NCI-H2107 treated with DMSO at 0.1 percent for 48 hours (cell line): Measurements from ENCODE around the gene COASY.

Source experiments
- DNase-seq: peaks from one replicate; lab custom pipeline; 2025; ENCODE audit not compliant: unreplicated experiment; lab: John Stamatoyannopoulos, UW

Gene COASY

GRCh38 chr17:42571435-42572225 is 9.7 kb downstream of the COASY start:
- no peak for DNase-seq

GRCh38 chr17:42573095-42573494 is 11.1 kb downstream of the COASY start:
- no peak for DNase-seq

- DNase-seq: no peak
Measured at GRCh38 chr17:42574463-42574862, 12.5 kb downstream of the COASY start.

GRCh38 chr17:42577140-42577531 is 15.2 kb downstream of the COASY start:
- no peak for DNase-seq

GRCh38 chr17:42577532-42578281 is 15.8 kb downstream of the COASY start, which contains the start of gene PSMC3IP:
Gene PSMC3IP, minus strand, starts transcription at chr17:42577729. Its CDS starts 43 bp downstream, at chr17:42577686.
- peak; percentile 88 for DNase-seq

GRCh38 chr17:42578282-42578869 is 16.4 kb downstream of the COASY start:
- DNase-seq: peak; percentile 78

GRCh38 chr17:42579794-42580551 is 18.0 kb downstream of the COASY start:
- DNase-seq: no peak

- no peak for DNase-seq
Measured at GRCh38 chr17:42581744-42582270, 19.9 kb downstream of the COASY start.

GRCh38 chr17:42584880-42585279 is 22.9 kb downstream of the COASY start:
- no peak for DNase-seq

- DNase-seq: no peak
Measured at GRCh38 chr17:42585353-42585752, 23.4 kb downstream of the COASY start.

- no peak for DNase-seq
Measured at GRCh38 chr17:42586514-42587230, 24.7 kb downstream of the COASY start.

GRCh38 chr17:42590886-42591285 is 28.9 kb downstream of the COASY start:
- no peak for DNase-seq

- no peak for DNase-seq
Measured at GRCh38 chr17:42591411-42591810, 29.5 kb downstream of the COASY start.

- DNase-seq: no peak
Measured at GRCh38 chr17:42596386-42596785, 34.4 kb downstream of the COASY start.

- DNase-seq: peak; percentile 88
Measured at GRCh38 chr17:42598905-42599304, 37.0 kb downstream of the COASY start.

GRCh38 chr17:42603318-42603717 is 41.4 kb downstream of the COASY start:
- DNase-seq: no peak

GRCh38 chr17:42607769-42608168 is 45.8 kb downstream of the COASY start:
- DNase-seq: no peak

GRCh38 chr17:42608305-42609181 is 46.6 kb downstream of the COASY start:
- DNase-seq: no peak

GRCh38 chr17:42609182-42609813 is 47.4 kb downstream of the COASY start, which contains the start of the genes RETREG3 and TUBG1:
Gene RETREG3, minus strand, starts transcription at chr17:42609374. Its CDS starts 50 bp downstream, at chr17:42609324.
Gene TUBG1, plus strand, starts transcription at chr17:42609683. Its CDS starts 55 bp downstream, at chr17:42609738.
- peak; percentile 96 for DNase-seq
